Hematopoietic multipotent progenitor cell (in vitro differentiated cells): ENCODE results near the gene CMTM1. TPM values are rescaled to one million over a fixed set of nuclear protein-coding genes. Genes with fewer than 3 reads are reported as not detected.
"Not testable (repeated sequence)": the region's sequence is repeated elsewhere in the genome, so short reads cannot be mapped to it uniquely, and the experiment has no call there.

Experiments
- DNase-seq, 3 donors: peaks; one replicate each; pipeline ENCODE4 v3.0.0-alpha.2; 2011 to 2015; ENCODE audit warnings: low read depth in 2 of 3, low spot score in 2 of 3
- total RNA-seq: library from RNA; depleted of rRNA; stranded (reverse); fragments of >200 nt; gene quantifications from one replicate; pipeline ENCODE4 v1.2.3, GENCODE V29; 2012

Gene CMTM1
- total RNA-seq, 1 donor = 6.5 TPM

DNA sequence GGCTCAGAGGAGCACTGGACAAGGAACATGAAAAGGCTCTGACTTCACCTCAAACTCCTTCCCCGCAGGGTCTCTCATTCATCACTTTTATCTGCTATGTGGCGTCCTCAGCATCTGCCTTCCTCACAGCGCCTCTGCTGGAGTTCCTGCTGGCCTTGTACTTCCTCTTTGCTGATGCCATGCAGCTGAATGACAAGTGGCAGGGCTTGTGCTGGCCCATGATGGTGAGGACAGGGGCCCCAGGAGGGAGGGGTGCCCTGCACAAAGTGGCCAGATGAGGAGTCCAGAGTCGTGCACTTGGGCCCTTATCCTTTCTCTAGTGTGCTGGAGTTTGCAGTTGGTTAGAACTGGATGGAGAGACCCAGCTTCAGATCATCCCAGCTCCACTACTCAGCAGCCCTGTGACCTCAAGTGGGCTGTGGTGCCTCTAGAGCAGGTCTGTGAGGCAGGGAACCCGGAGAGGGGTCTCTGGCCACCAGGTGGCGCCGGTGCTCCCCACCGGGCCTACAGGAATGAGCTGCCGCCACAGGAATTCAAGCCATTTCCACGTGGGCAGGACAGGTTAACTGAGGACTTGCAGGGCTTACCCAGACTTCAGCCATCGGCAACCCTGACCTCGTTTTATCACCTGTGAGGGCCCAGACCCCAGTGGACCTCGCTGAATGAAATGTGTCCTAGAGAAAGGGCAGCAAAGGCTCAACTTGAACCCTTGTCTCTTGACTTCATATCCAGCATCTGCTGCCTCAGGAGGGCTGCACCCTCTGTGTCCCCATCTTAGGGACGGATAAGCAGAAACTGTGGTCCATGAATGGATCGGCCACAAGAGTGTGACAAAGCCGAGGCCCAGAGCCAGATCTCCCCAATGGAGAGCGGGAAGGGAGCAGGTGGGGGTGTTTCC is 42.3 kb downstream of the CMTM1 start:
- peak; percentile 64 to 89 (median 85) for DNase-seq

DNA sequence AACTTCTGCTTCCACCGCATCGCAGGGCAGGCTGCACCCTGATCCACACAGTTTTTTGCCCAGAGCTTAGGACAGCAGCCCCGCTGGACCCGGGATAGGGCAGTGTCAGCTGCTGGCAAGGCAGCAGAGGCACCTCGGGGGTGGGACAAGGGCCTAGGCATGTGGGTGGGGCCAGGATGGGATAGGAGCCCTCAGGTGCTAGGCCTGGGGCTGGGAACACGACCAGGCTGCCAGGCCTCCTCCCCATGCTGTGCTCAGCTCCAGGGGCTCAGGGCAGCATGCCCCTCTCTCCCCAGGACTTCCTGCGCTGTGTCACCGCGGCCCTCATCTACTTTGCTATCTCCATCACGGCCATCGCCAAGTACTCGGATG is 42.9 kb downstream of the CMTM1 start:
- DNase-seq = no peak

DNA sequence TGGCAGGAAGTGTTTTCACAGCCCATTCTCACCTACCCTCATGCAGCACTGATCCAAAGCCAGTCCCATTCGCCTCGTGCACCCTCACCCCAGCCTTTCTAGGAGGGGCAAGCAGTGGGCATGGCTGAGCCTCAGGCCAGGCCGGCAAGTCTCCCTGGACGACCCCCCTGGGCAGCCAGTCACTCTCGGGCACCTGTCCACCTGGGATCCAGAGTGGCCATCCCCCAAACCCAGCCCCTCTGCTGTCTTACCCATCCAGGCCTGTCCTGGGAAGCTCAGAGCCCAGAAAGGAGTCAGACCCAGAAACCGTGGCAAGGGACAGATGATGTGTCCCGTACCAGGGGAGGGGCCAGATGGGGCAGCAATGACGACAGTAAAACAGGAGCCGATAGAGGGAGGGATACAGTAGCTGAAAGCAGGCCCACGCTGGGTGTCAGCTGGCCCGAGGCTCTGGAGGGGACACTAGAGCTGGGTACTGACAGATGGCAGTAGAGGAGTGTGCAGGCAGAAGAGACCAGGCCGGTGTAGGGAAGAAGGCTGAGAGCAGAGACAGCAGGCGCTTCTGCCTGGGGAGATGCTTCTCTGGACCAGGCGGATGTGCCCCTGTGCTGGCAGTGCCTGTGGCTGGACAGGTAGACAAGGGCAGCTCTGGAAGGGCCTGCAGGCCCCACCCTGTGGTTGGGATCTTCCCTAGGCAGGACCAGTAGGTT is 44.0 kb downstream of the CMTM1 start:
- DNase-seq = no peak

DNA sequence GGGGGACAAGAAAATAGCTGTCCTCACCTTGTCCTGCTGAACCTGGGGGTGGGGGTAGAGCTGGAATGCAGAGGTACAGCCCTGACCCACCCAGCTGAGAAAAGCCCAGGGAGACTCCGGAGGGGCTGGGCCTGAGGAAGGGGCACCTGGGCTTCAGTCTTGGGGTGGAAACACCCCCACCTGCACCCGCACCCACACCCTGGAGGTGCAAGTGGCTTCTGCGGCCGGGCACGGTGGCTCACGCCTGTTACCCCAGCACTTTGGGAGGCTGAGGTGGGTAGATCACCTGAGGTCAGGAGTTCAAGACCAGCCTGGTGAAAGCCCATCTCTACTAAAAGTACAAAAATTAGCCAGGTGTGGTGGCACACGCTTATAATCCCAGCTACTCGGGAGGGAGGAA is 45.7 kb downstream of the CMTM1 start:
- DNase-seq = not testable (repeated sequence)

DNA sequence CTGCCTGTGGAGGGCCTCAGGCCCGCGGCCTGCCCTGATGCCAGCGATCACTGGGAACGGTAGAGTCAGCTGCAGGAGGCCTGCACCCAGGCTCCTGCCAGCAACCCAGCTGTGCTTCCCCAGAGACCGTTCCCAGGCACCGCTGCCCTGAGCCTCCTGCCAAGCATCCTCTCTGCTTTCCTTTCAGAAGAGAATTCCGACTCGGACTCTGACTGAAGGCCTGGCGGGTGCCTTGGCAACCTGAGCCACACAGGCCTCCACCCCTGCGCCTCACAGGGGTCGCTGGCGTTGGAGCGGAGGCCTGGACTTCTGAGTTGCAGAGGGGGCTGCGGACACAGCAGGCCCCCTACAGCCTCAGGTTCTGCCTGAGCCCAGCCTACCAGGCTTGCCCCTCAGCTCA is 46.2 kb downstream of the CMTM1 start:
- DNase-seq = no peak

DNA sequence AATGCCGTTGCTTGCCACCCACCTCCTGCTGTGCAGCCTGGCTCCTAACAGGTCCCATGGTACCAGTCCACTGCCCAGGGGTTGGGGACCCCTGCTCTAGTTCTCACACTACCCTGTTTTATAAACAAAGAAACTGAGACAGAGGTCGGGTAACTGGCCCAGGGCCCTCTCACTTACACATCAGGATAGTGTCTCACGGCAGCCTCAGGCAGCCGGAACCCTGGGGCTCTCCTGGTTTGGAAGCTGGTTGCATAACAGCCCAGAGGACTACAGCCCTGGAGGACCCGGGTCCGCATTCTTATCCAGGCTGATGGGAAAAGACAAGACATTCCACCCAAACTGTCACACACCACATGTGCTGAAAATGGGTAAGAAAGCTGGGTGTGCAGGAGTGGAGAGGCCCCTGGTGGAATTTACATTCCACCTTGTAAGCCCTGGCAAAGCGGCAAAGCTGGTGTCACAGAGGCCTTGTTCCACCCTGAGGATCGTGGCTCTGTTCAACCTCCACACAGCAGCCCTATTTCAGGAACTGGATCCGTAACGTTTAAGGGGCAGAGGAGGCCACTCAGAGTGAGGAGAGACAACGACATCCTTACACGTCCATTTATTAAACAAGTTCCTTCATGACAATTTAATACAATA is 48.0 kb downstream of the CMTM1 start:
- no peak for DNase-seq

DNA sequence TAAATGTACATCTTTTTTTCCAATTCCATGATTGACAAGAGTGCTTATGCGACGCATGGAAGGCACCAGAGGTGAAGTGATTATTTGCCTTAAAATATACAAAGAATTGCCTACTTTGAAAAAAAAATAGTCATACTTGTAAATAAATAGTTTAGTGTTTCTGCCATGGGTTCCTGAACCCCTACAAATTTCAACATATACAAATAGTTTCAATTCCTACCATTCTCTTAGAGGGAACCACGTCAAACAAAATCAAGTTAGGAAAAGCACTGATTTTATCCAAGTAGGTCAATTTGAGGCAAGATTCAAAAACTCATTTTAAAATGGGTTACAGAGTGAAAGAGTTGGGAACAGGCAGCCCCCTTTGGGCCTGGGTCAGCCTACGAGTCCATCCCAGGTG is 49.9 kb downstream of the CMTM1 start:
- DNase-seq = no peak

DNA sequence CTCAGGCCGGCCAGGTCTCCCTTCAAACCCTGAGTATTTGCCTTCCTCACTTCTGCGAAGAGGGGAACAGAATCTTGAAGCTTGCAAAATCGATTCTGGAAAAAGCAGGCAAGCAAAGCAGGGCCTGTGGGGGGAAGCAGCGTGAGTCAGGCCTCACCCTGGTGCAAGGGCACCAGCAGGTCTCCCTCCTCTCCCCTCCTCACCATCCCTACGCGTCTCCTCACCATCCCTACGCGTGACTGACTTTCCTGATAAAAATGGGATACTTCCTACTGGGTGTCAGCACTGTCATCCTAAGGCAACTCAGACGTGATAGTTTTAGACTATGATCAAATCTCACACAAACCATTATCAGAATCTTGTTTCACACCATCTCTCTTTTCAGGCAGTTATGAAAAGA is 50.4 kb downstream of the CMTM1 start:
- no peak for DNase-seq

DNA sequence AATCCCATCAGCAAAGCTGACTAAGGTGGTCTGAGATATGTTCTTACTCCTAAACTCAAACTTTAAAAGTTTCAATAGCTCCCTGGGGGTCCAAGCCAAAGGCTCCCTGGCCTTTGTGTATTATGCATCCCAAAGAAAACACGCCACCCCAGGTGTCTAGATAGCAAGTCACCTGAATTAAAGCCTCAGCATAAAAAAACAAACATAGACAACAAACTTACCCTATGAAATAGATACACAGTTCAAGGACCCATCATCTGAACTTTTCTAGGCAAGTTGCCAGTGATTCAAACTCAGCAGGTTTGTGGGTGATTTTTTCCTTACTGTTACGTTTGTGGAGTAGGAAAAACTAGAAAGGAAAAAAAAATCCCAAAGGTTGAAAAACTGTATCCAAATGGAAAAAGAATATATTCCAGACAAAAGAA is 50.8 kb downstream of the CMTM1 start:
- DNase-seq = no peak

DNA sequence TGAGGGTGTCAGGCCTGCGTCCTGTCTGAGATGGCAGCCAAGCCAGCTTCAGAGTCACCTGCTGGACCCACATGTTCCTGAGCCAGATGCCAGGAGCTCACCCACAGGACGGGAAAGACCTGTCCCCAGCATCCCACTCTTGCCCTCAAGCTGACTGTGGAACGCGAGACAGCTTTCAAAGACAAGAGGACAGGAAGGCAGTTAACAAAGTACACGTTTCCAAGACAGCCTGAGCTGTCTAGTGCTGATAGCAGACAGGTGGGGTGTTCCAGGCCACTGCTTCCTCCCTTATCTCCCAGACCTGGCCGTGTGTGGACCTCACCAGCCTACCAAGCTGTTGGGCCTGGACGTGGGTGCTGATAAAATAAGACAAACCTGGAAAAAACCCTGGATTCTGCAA is 51.5 kb downstream of the CMTM1 start:
- no peak for DNase-seq

DNA sequence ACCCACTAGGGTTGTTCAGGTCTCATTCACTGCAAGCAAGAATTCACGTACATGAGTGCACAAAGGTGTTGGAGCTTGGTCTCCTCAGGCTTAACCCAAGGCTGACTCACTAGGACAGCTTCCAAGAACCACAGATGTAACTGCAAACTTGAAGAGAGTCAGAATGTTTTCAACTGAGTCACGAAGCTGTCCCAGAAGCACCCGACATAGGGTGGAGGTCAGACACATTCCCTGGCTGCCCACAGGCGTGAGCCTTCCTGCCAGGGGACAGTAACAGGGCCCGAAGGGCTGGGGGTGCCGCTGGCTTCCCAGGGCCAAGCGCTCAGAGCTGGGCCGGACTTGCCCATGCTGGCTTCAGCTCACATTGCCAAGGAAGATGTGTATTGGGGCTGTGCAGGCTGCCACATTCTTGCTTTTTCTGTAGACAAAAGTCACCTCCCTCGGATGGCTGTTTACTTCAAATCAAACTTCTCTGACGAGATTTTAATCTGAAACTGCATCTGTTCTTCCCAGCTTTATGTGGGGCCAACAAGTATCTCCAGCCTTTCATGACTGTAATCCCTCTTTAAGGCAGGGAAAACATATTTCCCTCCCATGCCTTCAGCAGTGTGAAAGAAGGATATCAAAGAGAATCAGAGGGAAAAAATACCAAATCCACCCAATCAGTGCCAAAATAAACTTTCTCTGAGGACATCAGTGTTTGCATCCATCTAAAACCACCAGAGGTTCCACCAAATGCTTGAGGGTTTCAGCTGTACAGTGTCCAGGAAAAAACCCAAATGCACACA is 52.5 kb downstream of the CMTM1 start:
- DNase-seq = no peak

DNA sequence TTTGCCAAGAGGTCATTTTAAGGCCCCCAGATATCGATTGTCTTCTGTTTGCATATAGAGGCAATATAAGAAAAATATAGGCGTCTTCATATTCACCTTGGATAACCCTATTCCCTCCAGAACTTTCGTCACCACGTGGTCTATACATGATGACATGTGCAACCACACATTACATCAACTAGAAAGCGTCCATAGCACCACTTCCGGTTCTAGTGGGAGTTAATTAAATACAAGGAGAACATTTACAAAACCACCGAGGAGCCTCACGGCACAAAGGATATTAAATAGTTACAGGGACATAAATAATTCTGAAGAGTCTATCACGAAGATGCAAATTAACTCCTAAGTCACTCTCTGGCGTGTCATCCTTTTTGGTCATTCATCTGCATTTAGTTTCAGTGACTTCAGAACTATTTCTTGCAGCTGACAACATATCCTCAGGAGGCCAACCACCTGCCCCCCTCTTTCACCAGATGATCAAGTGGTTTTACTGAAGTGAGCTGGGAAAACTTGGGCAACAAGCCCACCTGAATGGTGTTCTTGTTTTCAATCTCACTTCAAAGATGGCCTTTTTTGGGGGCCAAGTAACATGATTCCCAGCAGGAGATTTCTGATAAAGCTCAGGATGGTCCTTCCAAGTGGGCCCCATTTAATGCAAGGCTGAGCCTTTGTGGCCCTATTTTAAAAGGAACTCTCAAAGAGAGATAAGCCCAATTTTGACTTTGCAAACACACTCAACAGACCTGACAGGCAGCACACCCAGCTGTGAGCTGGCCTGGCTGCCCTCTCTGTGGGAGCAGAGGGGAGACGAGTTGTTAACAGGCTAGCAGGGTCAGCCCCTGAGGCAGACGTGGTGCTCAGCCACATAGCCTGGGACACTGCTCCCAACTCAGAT is 53.5 kb downstream of the CMTM1 start:
- DNase-seq = no peak

DNA sequence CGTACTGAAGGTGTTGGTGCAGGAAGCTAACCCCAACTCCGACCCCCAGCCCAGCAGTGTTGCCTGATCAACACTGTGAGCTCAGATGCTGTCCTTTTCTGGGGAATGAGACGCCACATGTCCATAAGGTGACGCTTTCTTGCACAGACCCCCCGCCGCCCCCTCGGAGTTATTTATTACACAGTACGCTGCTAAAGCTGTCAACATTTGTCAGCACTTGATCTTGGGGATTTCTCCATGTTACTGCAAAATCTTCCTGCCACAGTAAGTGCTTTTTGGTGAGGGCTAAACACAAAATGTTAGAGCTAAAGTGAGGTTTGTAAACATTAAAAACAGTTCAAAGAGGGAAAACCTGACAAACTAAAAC is 54.2 kb downstream of the CMTM1 start:
- no peak for DNase-seq

DNA sequence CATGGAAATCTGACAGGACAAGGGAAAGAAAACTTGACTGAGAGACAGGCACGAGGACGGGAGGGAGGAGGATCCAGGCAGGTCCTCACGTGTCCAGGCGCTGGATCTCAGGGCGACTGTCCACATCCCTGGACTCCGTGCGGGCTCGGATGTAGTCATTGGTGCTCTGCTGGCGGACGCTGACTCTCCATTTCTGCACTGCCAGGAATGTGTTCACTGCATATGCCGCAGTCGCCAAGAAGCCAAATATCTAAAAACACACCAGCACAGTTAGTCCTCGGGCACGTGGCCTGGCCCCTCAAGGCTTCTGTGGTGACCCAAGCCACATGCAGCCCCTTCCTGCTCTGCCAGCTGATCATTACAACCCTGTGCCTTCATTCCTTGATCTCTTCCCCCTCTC is 55.7 kb downstream of the CMTM1 start:
- DNase-seq = no peak

DNA sequence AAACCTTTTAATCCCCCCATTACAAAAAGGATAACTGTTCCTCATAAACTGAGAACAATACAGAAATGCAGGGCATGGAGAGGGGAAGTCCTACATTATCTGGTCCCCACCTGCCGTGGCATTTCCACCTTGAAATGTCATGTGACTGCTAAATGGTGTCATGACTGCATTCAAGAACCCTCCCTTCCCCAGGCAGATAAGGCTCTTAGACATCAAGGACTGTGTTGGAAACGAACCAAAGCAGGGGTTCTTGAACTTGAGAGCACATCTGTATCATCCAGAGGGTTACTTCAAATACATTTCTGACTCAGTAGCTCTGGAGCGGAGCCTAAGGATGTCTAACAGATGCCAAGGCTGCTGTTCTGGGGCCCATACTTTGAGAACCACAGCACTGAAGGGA is 56.6 kb downstream of the CMTM1 start:
- DNase-seq = no peak

DNA sequence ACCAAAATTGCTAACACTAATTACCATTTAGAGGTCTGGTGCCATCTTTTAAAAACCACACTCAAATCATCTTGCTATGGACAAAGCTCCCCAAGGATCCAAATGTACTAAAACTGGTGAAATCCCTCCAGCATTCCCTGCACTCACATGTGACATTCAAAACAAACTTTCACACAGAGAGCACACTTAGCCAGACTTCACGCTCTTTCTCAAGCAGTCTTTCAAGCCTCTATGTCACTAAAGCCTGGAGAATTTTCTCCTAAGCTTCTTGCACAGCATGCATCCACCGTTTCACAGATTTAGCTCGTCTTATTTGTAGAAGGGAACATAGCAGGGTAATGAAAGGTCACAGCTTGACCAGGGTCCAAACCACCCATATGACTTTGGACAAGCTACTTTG is 57.5 kb downstream of the CMTM1 start:
- DNase-seq = no peak

DNA sequence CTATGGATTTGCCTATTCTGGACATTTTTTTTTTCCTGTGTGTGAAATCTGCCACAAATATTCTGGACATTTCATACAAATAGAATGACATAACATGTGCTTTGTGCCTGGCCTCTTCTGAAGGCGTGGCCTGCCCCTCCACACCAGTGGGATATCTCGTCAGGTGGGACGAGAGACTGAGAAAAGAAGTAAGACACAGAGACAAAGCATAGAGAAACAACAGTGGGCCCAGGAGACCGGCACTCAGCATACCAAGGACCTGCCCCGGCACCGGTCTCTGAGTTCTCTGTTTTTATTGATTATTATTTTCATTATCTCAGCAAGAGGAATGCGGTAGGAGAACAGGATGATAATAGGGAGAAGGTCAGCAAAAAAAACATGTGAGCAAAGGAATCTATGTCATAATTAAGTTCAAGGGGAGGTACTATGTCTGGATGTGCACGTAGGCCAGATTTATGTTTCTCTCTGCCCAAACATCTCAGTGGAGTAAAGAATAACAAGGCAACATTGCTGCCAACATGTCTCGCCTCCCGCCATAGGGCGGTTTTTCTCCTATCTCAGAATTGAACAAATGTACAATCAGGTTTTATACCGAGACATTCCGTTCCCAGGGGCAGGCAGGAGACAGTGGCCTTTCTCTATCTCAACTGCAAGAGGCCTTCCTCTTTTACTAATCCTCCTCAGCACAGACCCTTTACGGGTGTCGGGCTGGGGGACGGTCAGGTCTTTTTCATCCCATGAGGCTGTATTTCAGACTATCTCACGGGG is 61.6 kb downstream of the CMTM1 start:
- not testable (repeated sequence) for DNase-seq
